ENCODE results near the gene C16orf86.

DNA sequence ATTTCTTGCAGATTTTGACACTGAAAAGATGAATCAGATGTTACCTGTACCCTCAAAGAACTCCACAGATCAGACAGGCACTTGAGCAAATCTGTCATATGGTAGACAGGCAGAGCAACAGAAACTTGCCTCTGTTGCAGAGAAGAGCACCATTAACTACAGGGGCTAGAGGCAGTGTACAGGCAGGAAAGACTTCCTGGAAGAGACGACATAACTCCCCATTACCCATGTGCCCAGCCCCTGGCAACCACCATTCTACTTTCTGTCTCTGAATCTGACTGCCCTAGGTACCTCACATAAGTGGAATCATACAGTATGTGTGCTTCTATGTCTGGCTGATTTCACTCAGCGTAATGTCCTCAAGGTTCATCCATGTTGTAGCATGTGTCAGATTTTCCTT is 37.0 kb downstream of the C16orf86 start:
- TF ChIP-seq, protein P1, sequence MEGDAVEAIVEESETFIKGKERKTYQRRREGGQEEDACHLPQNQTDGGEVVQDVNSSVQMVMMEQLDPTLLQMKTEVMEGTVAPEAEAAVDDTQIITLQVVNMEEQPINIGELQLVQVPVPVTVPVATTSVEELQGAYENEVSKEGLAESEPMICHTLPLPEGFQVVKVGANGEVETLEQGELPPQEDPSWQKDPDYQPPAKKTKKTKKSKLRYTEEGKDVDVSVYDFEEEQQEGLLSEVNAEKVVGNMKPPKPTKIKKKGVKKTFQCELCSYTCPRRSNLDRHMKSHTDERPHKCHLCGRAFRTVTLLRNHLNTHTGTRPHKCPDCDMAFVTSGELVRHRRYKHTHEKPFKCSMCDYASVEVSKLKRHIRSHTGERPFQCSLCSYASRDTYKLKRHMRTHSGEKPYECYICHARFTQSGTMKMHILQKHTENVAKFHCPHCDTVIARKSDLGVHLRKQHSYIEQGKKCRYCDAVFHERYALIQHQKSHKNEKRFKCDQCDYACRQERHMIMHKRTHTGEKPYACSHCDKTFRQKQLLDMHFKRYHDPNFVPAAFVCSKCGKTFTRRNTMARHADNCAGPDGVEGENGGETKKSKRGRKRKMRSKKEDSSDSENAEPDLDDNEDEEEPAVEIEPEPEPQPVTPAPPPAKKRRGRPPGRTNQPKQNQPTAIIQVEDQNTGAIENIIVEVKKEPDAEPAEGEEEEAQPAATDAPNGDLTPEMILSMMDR (IDR thresholded peaks at IDR 0.05 in 2 of 3, conservative IDR thresholded peaks at IDR 0.05 in 1 of 3; ENCODE audit: borderline replicate concordance in 1 of 3, insufficient read depth in 1 of 3, low read depth in 2 of 3, low read length in 2 of 3): no peak
- TF ChIP-seq EZH2 (IDR thresholded peaks at IDR 0.05) (no peak), SRF (IDR thresholded peaks at IDR 0.05; ENCODE audit: low read depth) (no peak), EZH2phosphoT487 (IDR thresholded peaks at IDR 0.05; ENCODE audit: borderline replicate concordance) (no peak), POLR2A (IDR thresholded peaks at IDR 0.05; ENCODE audit: borderline replicate concordance, extremely low read depth, insufficient read depth, insufficient read length) (no peak), SP1 (IDR thresholded peaks at IDR 0.05; ENCODE audit: low read depth) (no peak), CEBPB (IDR thresholded peaks at IDR 0.05; ENCODE audit: low read depth) (no peak), ZNF274 (IDR thresholded peaks at IDR 0.05; ENCODE audit: low read depth, low read length) (no peak), ZFX (IDR thresholded peaks at IDR 0.05) (no peak), POLR2AphosphoS5 (IDR thresholded peaks at IDR 0.05; ENCODE audit: low read depth, low read length) (no peak), SIN3A (IDR thresholded peaks at IDR 0.05; ENCODE audit: low read depth) (no peak), ELF1 (IDR thresholded peaks at IDR 0.05; ENCODE audit: borderline replicate concordance, low read depth) (no peak)
- TF ChIP-seq, protein P2, sequence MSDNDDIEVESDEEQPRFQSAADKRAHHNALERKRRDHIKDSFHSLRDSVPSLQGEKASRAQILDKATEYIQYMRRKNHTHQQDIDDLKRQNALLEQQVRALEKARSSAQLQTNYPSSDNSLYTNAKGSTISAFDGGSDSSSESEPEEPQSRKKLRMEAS (IDR thresholded peaks at IDR 0.05): no peak
- TF ChIP-seq, protein P3, sequence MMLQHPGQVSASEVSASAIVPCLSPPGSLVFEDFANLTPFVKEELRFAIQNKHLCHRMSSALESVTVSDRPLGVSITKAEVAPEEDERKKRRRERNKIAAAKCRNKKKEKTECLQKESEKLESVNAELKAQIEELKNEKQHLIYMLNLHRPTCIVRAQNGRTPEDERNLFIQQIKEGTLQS (IDR thresholded peaks at IDR 0.05): no peak

All from HCT116 (cell line).